HG03354 (cell line): ENCODE data around the gene SHLD3.
"Not testable (repeated sequence)": the region's sequence is repeated elsewhere in the genome, so short reads cannot be mapped to it uniquely, and the experiment has no call there.

ENCODE experiments used
- ATAC-seq: cut with Tn5 transposase; IDR thresholded peaks from one replicate; pipeline ENCODE4 v1.9.1; 2021; ENCODE audit warnings: mild to moderate bottlenecking; ENCODE audit not compliant: unreplicated experiment, poor library complexity, severe bottlenecking

Gene SHLD3, protein sequence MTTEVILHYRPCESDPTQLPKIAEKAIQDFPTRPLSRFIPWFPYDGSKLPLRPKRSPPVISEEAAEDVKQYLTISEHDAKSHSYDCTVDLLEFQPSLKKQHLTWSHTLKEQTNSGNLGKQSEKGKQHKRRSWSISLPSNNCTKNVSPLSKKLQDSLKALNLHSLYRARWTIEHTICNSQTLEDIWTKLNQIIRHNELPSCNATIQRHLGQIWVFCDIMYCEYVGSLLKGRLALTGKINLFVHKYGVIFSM

DNA sequence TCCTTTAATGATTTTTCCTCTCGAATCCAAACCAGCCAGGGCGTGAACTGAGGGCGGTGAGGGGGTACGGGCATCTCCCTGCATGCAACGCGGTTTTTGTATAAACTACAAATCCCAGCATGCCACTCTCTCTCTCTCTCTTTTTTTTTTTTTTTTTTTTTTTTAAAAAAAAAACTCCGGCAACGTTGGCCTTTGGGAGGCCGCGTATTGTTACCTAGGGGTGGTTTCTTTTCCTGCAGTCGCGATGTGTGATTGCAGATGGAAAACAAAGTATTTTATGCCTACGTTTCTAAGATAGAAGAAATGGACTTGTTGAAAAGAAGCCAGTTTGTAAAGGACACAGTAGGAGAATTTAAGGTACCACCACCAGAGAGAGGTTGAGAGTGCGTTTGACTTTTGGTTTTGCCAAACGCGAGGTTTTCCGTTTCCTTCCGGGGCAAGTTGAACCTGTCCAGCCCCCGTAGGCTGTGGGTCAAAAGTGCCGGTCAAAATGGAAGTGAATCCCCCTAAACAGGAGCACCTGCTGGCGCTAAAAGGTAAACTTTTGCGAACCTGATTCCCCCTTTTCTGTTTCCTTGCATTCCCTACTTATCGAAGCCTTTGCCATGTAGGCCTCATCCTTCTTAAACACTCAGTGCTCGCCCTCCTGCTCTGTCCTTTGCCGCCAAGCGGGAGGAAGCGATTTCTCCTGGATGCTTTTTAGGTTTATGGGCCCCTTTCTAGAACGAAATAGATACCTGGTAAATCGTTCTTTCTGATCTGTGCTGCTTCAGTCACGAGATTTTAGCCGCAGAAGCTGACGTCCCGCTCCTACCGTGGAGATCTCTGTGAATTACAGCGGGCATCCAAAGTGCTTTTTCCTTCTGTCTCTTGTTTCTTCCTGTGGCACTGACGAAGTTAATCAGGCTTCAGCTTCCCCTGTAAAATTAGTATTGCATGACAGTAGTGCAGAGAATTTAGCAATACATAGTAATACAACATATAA is at the start of gene SHLD3, which contains the start of gene TRAPPC13:
TSS of gene SHLD3 (plus strand) at position 457 of the 985 bp plus-strand sequence. CDS start 4,561 bp downstream, outside the sequence.
TSS of gene TRAPPC13 (plus strand) at position 457 of the 985 bp plus-strand sequence. CDS start at position 491, 34 bp downstream.
- ATAC-seq, result peak; percentile 84

DNA sequence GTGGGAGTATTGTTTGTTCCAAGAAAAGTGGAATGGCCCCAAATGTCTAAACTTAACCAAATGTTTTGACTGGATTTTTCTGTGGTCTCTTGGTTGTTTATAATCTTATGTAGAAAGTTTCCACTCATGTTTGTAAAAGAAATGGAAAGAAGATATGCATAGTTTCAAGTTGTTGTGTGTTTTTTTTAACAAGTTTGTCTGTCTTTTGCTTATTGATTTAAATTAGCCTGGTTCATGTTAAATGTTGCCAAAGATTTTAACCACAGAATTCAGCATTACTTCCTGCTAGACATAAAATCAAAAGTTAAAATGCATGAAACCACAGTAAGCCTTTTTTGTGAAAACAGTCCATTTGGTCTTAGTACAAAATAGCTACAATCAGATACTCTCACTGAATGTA is 47.7 kb upstream of the SHLD3 start:
- ATAC-seq, result no peak

DNA sequence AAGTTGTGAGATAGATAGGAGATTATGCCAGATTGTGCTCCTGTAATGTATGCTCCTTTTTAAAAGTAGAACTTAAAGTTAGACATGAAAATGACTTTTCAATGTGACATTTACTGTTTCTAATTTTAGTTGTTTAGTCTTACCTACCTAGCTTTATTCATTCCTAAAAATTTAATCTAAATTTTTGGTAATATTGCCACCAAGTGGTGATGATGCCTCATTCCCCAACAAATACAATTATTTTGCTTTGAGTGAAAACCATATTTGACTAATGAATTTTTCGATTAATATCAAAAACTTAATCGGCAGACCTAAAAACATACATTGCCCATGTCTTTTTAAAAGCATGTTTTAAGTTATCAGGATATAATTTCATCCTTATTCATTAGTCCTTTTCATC is 36.1 kb upstream of the SHLD3 start:
- ATAC-seq, result no peak

DNA sequence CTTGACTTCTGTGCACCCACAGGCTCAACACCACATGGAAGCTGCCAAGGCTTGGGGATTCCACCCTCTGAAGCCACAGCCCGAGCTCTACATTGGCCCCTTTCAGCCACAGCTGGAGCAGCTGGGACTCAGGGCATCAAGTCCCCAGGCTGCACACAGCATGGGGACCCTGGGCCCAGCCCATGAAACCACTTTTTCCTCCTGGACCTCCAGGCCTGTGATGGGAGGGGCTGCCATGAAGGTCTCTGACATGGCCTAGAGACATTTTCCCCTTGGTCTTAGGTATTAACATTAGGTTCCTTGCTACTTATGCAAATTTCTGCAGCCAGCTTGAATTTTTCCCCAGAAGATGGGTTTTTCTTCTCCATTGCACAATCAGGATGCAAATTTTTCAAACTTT is 23.1 kb upstream of the SHLD3 start:
- not testable (repeated sequence) for ATAC-seq

DNA sequence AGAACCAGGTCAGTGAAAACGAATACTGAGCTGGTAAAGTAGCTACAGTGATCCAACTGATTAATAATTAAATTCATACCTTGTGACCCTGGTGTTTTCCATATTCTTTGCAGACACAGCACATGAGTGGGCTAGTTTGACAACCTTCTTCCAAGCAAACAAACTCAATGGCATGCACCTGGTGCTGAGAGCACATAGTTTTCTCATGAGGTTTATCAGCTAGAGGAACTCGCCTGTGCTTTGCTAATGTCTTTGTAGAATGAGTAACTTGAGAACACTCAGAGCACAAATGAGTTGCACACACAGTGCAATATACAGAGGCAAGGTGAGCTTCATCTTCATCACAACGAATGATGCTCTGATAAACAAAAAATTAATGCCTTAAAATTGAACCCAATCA is 13.3 kb upstream of the SHLD3 start:
- no peak for ATAC-seq

DNA sequence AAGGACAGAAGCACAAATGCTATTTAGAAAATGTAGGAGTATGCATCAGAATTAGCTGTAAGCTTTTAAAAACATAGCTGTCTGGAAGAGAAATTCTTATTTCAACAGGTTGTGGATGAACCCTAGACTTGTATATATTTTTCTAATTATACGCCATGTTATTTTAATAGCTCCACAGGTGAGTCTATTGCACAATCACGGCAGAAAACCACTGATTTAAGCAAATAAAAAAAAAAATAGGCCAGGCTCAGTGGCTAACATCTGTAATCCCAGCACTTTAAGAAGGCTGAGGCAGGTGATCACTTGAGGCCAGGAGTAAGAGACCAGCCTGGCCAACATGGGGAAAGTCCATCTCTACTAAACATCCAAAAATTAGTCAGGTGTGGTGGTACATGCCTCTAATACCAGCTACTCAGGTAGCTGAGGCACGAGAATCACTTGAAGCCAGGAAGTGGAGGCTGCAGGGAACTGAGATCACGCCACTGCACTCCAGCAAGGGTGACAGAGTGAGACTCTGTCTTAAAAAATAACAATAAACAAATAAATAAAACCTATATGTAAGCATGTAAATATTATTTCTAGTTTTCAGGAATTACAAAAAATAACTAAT is 12.4 kb upstream of the SHLD3 start:
- ATAC-seq, result no peak

DNA sequence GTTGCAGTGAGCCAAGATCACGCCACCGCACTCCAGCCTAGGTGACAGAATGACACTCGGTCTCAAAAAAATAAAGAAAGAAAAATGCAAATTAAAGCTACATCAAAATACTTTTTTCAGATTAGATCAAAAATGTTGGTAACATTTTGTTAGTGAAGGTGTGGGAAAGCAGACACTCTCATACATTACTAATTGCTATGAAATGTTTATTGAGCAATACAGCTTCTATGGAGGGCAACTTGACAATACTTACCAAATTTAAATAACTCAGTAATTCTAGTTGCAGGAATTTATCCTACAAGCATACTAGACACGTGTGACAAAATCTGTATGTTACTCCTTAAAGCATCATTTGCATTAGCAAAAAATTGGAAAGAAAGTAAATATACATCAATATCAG is 4.8 kb upstream of the SHLD3 start:
- ATAC-seq, result no peak

DNA sequence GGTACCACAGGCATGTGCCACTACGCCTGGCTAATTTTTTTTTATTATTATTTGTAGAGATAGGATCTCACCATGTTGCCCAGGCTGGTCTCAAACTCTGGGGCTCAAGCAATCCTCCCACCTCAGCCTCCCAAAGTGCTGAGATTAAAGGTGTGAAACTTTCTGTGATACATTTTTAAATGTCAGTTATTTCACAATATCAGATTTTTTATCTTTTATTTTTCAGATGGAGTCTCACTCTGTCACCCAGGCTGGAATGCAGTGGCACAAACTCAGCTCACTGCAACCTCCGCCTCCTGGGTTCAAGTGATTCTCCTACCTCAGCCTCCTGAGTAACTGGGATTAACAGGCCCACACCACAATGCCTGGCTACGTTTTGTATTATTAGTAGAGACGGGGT is 2.9 kb upstream of the SHLD3 start:
- not testable (repeated sequence) for ATAC-seq

DNA sequence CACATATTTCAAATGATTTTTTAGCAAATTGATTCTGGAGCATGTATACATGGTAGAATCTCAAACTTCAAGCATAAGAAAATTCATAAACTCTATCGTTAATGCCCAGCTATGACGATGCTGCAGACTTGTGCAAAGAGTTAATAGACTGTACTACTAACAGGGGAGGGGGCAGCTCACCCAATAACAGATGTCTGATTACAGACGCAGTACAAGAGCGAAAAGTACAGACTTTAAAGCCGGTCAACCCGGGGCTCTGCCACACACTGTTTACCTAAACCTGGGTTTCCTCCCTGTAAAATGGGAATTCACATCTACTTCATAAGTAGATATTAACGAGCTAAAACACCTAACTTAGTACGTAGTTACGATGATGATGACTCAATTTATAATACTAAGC is 1.3 kb upstream of the SHLD3 start:
- no peak for ATAC-seq

DNA sequence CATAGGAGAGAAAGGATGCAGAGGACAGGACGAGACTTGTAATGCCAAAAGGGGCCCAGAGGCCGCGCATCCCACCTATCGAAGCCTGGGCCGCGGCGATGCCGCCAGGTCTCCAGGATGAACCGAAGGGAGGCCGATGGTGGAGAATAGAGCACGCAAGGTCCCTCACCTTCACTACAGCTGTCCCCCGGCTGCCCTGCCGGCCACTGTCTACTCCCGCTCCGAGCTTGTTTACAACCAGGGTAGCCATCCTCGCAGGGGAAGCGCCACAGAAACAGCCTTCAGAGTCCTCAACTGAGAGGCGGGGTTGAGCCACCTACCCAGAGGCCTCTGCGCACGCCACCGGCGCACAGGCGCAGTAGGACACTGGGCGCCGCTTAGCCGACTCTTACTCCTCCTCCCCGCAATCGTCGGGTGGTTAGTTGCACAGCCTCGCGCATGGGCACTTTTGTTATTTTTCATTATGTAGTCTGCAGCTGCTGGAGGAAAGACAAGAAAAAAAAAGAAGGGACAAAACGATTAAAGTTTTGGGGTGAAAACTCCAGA is 729 bp upstream of the SHLD3 start, which contains the start of gene TRIM23:
TSS of gene TRIM23 (minus strand) at position 309 of the 546 bp plus-strand sequence. CDS start at position 250, 59 bp downstream.
- peak; percentile 95 for ATAC-seq

DNA sequence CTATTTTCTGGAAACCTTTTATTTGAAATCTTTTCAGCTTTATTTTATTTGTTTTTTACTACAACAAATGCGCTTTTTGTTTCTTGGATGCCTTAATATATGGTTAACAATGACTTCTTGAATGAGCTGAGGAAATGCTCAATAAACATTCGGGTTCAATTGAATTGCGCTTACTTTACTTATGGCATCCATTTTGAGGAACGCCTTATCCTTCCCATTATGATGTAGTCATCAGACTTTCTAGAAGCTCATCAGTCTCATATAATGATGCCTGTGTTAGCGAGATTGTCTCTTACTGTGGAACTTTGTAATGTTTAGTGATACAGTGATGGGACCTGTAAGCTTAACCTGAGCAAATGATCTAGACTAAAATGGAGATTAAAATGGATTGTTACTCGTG is 916 bp downstream of the SHLD3 start:
- ATAC-seq, result no peak

DNA sequence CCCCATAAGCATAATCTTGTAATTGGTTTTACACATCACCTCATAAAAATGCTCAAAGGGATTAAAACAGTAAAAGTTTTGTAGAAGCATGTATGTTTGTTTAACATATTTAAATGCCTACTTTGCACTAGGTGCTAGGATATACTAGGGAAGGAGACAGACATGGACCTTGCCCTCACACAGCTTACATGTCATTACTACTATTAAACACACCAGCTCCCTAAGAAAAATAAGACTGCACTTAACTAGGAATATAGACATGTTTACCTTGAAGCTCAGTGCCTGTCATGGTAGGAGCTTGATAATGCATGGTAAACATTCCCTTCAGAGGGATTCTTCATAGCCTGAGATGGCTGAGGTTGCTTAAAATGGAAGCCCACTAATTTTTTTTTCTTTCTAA is 6.2 kb downstream of the SHLD3 start:
- no peak for ATAC-seq

DNA sequence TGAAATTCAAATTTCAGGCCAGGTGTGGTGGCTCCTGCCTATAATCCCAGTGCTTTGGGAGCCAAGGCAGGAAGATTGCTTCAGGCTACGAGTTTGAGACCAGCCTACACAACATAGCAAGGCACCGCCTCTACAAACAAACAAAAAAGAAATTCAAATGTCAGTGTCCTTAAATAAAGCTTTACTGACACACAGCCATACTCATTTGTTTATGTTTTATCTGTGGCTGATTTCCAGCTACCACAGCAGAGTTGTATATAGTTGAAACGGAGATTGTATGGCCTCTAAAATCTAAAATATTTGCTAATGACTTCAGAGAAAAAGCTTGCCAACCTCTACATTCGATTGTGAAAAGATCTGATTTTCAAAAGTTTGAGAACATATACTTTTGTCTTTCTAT is 15.4 kb downstream of the SHLD3 start:
- no peak for ATAC-seq

DNA sequence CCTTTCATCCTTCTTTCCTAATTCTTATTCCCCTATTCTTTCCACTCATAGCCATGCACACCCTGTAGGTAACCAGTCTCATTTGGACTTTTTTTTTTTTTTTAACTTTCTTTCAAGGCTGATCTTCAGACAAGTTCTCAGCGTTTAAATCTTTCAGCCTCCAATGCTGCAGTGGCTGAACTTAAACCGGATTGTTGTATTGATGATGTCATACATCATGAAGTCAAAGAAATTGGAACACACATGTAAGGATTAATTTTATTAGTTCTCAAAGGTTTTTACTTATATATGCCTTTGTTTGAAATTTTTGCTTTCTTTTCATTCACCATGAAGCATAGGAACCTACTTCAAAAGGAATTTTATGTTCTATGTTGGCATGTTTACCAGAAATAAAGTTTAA is 22.1 kb downstream of the SHLD3 start:
- no peak for ATAC-seq

DNA sequence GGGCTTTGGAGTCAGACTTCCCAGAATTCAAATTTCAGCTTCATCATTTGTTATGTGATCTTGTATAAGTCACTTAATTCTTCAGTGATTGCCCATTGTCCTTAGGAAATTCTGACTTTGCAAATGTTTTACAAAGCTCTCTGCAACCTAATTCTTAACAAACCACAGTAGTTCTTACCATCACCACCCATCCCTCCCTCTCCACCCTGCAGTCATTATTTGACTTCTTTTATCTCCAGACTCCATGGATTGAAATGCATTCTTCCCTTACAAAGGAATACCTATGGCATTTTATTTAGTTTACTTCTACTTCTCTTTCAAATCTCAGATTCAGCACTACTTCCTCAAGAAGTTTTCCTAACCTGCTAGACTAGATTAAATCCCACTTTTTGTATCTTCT is 23.1 kb downstream of the SHLD3 start:
- no peak for ATAC-seq

DNA sequence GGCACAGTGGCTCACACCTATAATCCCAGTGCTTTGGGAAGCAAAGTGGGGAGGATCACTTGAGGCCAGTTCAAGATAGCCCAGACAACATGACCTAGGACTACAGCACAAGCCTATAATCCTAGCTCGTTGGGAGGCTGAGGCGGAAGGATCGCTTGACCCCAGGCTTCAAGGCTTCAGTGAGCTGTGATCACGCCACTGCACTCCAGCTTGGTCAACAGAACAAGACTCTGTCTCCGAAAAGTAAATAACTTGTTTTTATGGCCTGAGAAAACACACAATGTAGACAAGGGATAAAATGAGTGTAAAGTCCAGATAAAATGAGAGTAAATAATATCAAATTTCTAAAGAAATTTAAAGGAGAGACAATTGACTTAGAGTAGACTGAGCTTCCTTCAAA is 26.3 kb downstream of the SHLD3 start:
- no peak for ATAC-seq

DNA sequence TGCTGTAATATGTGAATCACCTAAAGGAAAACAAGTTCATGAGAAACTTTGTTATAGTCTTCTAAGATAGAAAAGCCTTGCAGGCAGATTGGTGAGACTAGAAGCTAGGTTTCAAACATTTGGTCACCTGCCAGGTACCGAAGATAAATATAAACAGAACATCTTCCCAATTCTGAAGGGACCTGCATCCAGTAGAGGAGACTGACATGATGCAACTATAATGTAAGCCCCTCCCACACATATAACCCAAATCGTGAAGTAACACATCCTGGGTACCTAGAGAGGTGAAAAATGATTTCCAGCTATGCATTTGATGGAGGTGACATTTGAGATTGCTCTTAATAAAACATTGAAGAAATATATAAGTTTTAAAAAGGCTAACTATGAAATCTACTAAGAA is 29.9 kb downstream of the SHLD3 start:
- ATAC-seq, result no peak

DNA sequence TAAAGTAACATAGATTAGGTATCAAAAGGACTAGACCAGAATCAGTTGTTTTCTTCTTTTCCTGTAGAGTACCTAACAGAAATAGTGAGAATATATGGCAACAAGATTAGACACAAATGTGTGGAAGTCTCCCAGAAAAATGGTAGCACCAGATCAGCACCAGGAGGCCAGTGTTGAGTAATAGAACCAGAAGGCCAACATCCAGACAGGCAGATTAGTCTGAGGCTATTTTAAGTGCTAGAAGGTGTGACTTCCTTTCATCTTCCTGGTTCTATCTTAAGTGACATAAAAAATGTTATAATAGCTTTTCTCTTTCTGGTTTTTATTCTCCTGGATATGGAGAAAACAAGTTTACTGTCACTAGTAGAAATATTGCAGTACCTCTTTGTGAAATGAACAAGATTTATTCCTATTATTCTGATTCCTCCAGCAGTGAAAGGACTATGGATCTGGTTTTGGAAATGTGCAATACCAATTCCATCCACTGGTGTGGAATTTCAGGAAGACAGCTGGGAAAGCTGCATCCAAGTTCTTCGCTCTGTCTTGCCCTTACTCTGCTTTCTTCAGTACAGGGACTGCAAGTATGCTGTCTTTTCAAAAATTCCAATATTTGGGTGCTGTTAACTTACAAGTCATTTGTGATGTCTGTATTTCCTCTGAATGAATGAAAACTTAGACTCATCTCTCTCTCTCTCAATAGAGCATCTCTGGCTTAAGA is 39.1 kb downstream of the SHLD3 start:
- ATAC-seq, result no peak

DNA sequence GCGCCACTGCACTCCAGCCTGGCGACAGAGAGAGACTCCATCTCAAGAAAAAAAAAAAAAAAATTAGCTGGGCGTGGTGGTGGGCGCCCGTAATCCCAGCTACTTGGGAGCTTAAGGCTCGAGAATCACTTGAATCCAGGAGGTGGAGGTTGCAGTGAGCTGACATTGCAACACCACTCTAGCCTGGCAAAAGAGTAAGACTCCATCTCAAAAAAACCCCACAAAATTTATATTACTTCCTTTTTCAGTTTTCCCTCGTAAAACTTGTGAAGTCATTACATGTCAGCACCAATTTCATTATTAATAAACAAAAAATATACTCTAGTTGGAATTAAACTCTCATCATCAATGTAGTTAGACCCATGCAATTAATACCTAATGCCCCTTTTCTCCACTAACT is 43.9 kb downstream of the SHLD3 start:
- ATAC-seq, result no peak
